Neural cell (in vitro differentiated cells): ENCODE data around the gene SH2D1B. TPM values are rescaled to one million over a fixed set of nuclear protein-coding genes. Genes with fewer than 3 reads are reported as not detected.

Source experiments
- H2AFZ ChIP-seq: fragments of 200-600, 300-800 bp; sonication (generic), shearing (Covaris generic); 2 replicates; pipeline ENCODE4 v1.6.0; 2014; ENCODE audit warnings: low read depth, mild to moderate bottlenecking, antibody characterized with exemption, low read length, moderate library complexity
- H3F3A ChIP-seq: fragments of 200-600 bp; shearing (Covaris generic); 2 replicates; pipeline ENCODE4 v1.6.1; 2016; ENCODE audit warnings: mild to moderate bottlenecking, moderate library complexity, mixed read lengths, antibody characterized with exemption, low read length; ENCODE audit not compliant: insufficient read depth, poor library complexity, severe bottlenecking
- H3K27ac ChIP-seq: fragments of 200-600, 300-800 bp; sonication (generic), shearing (Covaris generic); 2 replicates; pipeline ENCODE4 v1.5.1; 2014; ENCODE audit warnings: mild to moderate bottlenecking, low read length, moderate library complexity
- H3K27me3 ChIP-seq: fragments of 300-800, 200-600 bp; sonication (generic), shearing (Covaris generic); 2 replicates; pipeline ENCODE4 v1.6.0; 2014; ENCODE audit warnings: mild to moderate bottlenecking, low read depth, low read length, moderate library complexity; ENCODE audit not compliant: insufficient read depth
- H3K36me3 ChIP-seq: fragments of 300-800, 200-600 bp; sonication (generic), shearing (Covaris generic); 2 replicates; pipeline ENCODE4 v1.5.1; 2014; ENCODE audit warnings: mild to moderate bottlenecking, antibody characterized with exemption, low read length, moderate library complexity; ENCODE audit not compliant: insufficient read depth
- H3K4me2 ChIP-seq: fragments of 300-800, 200-600 bp; sonication (generic), shearing (Covaris generic); 2 replicates; pipeline ENCODE4 v1.6.0; 2014; ENCODE audit warnings: mild to moderate bottlenecking, low read length
- H3K4me3 ChIP-seq: fragments of 300-800, 200-600 bp; sonication (generic), shearing (Covaris generic); 2 replicates; pipeline ENCODE4 v1.5.1; 2014; ENCODE audit warnings: mild to moderate bottlenecking, low read length, moderate library complexity
- H3K79me2 ChIP-seq: fragments of 200-600 bp; shearing (Covaris generic); replicated peaks from 2 replicates; pipeline ENCODE4 v1.6.0; 2014; ENCODE audit warnings: mild to moderate bottlenecking, low read length, moderate library complexity; ENCODE audit not compliant: insufficient read depth
- H3K9ac ChIP-seq: fragments of 300-800, 200-600 bp; sonication (generic), shearing (Covaris generic); 2 replicates; pipeline ENCODE4 v1.6.1; 2016; ENCODE audit warnings: mild to moderate bottlenecking, low read length, mixed read lengths
- H3K9me2 ChIP-seq: fragments of 200-600 bp; shearing (Covaris generic); 2 replicates; pipeline ENCODE4 v1.6.1; 2016; ENCODE audit warnings: mild to moderate bottlenecking, low read length, mixed read lengths; ENCODE audit not compliant: insufficient read depth
- H3K9me3 ChIP-seq: fragments of 200-600, 300-800 bp; sonication (generic), shearing (Covaris generic); 2 replicates; pipeline ENCODE4 v1.6.1; 2016; ENCODE audit warnings: mild to moderate bottlenecking, mixed run types, low read length, moderate library complexity, mixed read lengths
- H4K20me1 ChIP-seq: fragments of 200-600 bp; shearing (Covaris generic); 2 replicates; pipeline ENCODE4 v1.6.1; 2016; ENCODE audit warnings: mild to moderate bottlenecking, mixed run types; ENCODE audit not compliant: insufficient read depth
- CTCF ChIP-seq: fragments of 450-650 bp; IDR thresholded peaks from 2 replicates; pipeline ENCODE4 v1.5.1; 2014; ENCODE audit warnings: antibody characterized with exemption, mild to moderate bottlenecking, moderate library complexity; ENCODE audit not compliant: poor library complexity, severe bottlenecking
- EP300 ChIP-seq: fragments of 450-650 bp; conservative IDR thresholded peaks from 2 replicates; pipeline ENCODE4 v1.6.1; 2014; ENCODE audit warnings: antibody characterized with exemption, mild to moderate bottlenecking, moderate library complexity; ENCODE audit not compliant: poor library complexity, severe bottlenecking
- EZH2 ChIP-seq: fragments of 200-600, 300-800 bp; shearing (Covaris generic), sonication (generic); IDR thresholded peaks from 2 replicates; pipeline ENCODE4 v1.6.1; 2014; ENCODE audit warnings: antibody characterized with exemption, low read length, borderline replicate concordance, mild to moderate bottlenecking; ENCODE audit not compliant: insufficient read depth, poor library complexity, severe bottlenecking
- MXI1 ChIP-seq: fragments of 450-650 bp; conservative IDR thresholded peaks from 2 replicates; pipeline ENCODE4 v1.6.1; 2014; ENCODE audit warnings: antibody characterized with exemption, mild to moderate bottlenecking; ENCODE audit not compliant: poor library complexity, severe bottlenecking
- POLR2AphosphoS5 ChIP-seq: IDR thresholded peaks from 2 replicates; pipeline ENCODE4 v1.6.1; 2012
- RAD21 ChIP-seq: fragments of 450-650 bp; conservative IDR thresholded peaks from 2 replicates; pipeline ENCODE4 v1.6.1; 2014; ENCODE audit warnings: antibody characterized with exemption, mild to moderate bottlenecking, moderate library complexity
- REST ChIP-seq: IDR thresholded peaks from 2 replicates; pipeline ENCODE4 v1.6.1; 2012; ENCODE audit warnings: borderline replicate concordance
- SMC3 ChIP-seq: fragments of 450-650 bp; conservative IDR thresholded peaks from 2 replicates; pipeline ENCODE4 v1.6.1; 2014; ENCODE audit warnings: antibody characterized with exemption, mild to moderate bottlenecking, moderate library complexity; ENCODE audit not compliant: poor library complexity
- TAF1 ChIP-seq: IDR thresholded peaks from 2 replicates; pipeline ENCODE4 v1.6.1; 2012; ENCODE audit warnings: low read depth
- polyA plus RNA-seq: library from polyadenylated mRNA; depleted of rRNA; stranded (reverse); fragments of >200 nt; gene quantifications from 2 replicates; pipeline ENCODE4 v1.2.3, GENCODE V29; 2014

Gene SH2D1B
- polyA plus RNA-seq, 1 donor from 2014 or later = not detected

DNA sequence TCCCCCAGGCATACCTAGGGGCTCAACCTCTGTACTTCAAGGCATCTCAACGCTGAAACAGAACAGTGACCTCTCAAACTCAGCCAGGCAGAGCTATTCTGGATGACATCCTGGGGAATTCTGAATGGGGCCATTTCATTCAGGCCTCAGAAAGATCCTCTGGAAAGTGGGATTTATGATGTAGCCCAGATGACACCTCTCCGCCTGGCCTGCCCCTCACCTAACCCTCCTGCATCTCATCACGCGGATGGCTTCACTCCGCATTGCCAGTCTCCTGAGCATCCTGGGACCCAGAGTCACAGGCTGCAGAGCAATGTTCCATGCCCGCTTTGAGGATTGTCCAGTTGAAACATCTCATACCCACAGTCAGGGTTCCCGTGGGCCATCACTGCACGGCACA, 36.5 kb downstream of the SH2D1B start:
- no peaks in the 10 kb centered on the region for H3K9me2 ChIP-seq
- no peak for TF ChIP-seq RAD21
- no peak for TF ChIP-seq EP300
- TF ChIP-seq MXI1 = no peak
- no peak for TF ChIP-seq TAF1
- no peak for TF ChIP-seq POLR2AphosphoS5
- no peak for TF ChIP-seq CTCF
- TF ChIP-seq SMC3 = no peak
- TF ChIP-seq EZH2 = no peak
- TF ChIP-seq REST = no peak
- no peak overlapping the region for H3K9ac ChIP-seq
- H4K20me1 ChIP-seq = no peaks in the 10 kb centered on the region
- no peak overlapping the region for H3K4me3 ChIP-seq
- H3K36me3 ChIP-seq = no peaks in the 10 kb centered on the region
- no peaks in the 10 kb centered on the region for H3K9me3 ChIP-seq
- no peaks in the 10 kb centered on the region for H3K79me2 ChIP-seq
- H3K4me2 ChIP-seq = no peak overlapping the region
- no peaks in the 10 kb centered on the region for H3F3A ChIP-seq
- H3K27me3 ChIP-seq = no peaks in the 10 kb centered on the region
- H2AFZ ChIP-seq = no peak overlapping the region
- no peak overlapping the region for H3K27ac ChIP-seq

GRCh38 chr1:162374406-162374805, 37.5 kb downstream of the SH2D1B start:
- no peak overlapping the region for H3K4me2 ChIP-seq
- H3K9me3 ChIP-seq = no peaks in the 10 kb centered on the region
- H3K27me3 ChIP-seq = no peaks in the 10 kb centered on the region
- H3K27ac ChIP-seq = no peak overlapping the region
- no peaks in the 10 kb centered on the region for H3K9me2 ChIP-seq
- H2AFZ ChIP-seq = no peak overlapping the region
- no peaks in the 10 kb centered on the region for H3F3A ChIP-seq
- no peaks in the 10 kb centered on the region for H3K79me2 ChIP-seq
- H3K36me3 ChIP-seq = no peaks in the 10 kb centered on the region
- no peaks in the 10 kb centered on the region for H4K20me1 ChIP-seq
- TF ChIP-seq REST = no peak
- no peak for TF ChIP-seq MXI1
- TF ChIP-seq SMC3 = no peak
- TF ChIP-seq EZH2 = no peak
- no peak for TF ChIP-seq TAF1
- TF ChIP-seq CTCF = no peak
- no peak for TF ChIP-seq EP300
- TF ChIP-seq RAD21 = no peak
- no peak for TF ChIP-seq POLR2AphosphoS5
- H3K4me3 ChIP-seq = no peak overlapping the region
- H3K9ac ChIP-seq = no peak overlapping the region
